HG03571 (cell line): ENCODE data around the gene ENPP6.
A peak's percentile ranks its signal among the peaks of the same experiment; 100 is the strongest.

Experiments
- ATAC-seq: cut with Tn5 transposase; IDR thresholded peaks from one replicate; pipeline ENCODE4 v1.9.1; 2021; ENCODE audit not compliant: unreplicated experiment

The ENPP6 gene

DNA sequence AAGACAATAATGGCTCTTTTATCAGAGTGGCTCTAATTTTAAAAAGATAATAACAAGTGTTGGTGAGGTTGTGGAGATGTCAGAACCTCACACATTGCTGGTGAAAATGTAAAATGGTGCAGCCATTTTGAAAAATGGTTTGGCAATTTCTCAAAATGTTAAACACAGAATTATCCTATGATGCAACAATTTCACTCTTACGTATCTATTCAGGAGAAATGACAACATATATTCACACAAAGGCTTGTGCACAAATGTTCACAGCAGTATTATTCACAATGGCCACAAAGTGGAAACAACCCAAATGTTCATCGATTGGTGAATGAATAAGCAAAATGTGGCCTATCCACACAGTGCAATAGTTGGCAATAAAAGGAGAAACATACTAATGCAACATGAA lies 24.7 kb downstream of the ENPP6 start:
- no peak for ATAC-seq

GRCh38 chr4:184191267-184191666 lies 26.4 kb downstream of the ENPP6 start:
- ATAC-seq = no peak

DNA sequence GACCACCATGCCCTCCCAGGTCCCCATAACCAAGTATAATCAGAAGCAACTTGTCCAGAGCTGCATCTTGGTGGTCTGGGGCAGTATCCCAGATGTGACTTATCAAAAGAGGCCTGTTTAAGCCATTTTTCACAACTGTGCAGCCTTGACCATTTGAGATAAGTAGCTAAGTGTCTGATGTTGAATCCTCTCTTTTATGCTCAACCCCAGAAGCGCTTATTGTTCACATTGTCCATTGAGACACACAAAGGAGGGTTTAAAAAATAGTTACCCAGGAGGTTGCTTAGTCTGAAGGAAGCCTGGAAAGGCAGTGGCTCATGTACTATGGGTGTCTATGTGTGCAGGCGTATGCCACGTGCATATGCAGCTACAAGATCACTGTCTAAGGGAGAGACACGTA lies 27.0 kb downstream of the ENPP6 start:
- no peak for ATAC-seq

GRCh38 chr4:184189966-184190365 lies 27.7 kb downstream of the ENPP6 start:
- no peak for ATAC-seq

- no peak for ATAC-seq
Measured at GRCh38 chr4:184188443-184189400, 29.0 kb downstream of the ENPP6 start.

DNA sequence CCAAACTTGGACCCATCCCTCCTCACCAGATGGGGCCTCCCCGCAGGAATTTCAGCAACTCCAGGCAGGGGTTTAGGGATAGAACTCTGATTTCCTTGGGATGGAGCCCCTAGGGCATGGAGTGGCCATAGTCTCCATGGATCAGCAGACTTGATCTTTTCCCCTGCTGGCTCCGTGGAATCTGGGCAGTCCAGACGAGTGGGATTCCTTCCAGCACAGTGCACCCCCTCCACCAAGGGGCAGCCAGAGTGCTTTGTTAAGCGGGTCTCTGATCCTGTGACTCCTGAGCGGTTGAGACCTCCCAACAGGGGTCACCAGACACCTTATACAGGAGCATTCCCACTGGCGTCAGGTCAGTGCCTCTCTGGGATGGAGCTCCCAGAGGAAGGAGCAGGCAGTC lies 40.4 kb downstream of the ENPP6 start:
- ATAC-seq = no peak

GRCh38 chr4:184174571-184175488 lies 42.8 kb downstream of the ENPP6 start:
- ATAC-seq = no peak

- no peak for ATAC-seq
Measured at GRCh38 chr4:184171011-184171410, 46.7 kb downstream of the ENPP6 start.

GRCh38 chr4:184169225-184169867 lies 48.3 kb downstream of the ENPP6 start:
- no peak for ATAC-seq

DNA sequence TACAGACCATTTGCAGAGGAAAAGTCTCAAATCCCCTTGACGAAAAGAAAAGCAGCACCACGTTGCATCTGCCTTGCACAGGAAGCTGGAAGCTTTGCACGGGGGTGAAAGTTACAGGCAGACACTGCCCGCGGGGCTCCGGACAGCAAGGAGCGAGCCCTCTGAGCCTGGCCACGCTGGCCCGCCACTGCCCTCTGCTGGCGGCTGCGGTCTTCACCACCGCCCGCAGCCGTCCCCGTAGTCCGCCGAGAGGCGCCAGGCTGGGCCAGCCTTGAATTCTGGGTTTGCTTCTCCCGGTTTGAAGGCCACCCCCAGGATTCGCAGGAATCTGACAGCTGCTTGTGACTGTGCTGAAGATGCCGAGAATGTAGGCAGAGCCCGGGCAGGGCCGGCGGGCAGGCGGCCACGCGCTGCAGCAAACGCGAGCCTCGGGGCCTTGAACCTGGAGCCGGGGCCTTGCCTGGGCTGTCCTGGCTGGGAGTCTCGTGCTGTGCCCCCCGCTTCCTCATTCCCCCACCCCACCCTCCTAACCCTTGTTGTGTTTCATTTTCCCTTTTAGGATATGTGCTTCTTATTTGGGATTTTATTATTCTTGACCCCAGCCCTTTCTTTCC lies 49.2 kb downstream of the ENPP6 start:
- peak; percentile 84 for ATAC-seq

DNA sequence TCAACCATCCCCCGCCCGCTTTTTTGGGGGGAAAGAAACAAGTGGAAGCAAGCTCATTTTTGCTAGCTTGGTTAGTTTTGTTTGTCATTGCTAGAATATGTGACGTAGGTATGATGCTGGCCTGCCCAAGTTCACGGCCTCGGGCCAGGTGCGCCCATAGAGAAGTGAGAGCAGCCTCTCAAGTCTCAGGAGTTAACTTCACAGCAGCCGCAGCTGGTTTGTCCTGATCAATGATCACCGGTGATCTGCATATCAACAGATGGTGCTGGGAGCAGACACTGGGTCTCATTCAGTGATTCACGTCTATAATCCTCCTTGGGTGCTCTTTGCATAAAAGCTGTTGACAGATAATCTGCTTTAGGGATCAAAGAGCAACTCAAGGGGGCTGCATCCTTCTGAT lies 50.1 kb downstream of the ENPP6 start:
- peak; percentile 40 for ATAC-seq

- ATAC-seq = no peak
Measured at GRCh38 chr4:184166736-184167135, 50.9 kb downstream of the ENPP6 start.

- ATAC-seq = no peak
Measured at GRCh38 chr4:184165291-184165690, 52.4 kb downstream of the ENPP6 start.

- ATAC-seq = no peak
Measured at GRCh38 chr4:184163813-184164212, 53.9 kb downstream of the ENPP6 start.

DNA sequence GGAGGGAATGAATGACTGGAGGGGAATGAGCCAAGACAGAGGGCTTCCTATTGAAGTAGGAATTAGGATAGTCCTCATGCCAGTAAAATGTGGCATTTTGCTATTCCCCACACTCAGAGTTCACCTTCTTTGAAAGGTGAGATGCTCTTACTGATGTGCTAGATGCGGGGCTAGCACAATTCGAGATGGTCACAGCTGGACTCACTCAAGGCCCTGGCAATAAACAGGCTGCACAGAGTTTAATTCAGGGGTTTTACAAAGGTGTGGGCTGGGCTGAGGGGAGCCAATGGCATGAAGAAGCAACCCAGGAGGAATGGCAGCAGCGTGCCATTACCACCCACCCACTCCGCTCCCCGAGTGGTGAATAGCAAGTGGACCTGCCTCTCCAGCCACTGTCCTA lies 55.1 kb downstream of the ENPP6 start:
- no peak for ATAC-seq

- no peak for ATAC-seq
Measured at GRCh38 chr4:184157322-184157721, 60.4 kb downstream of the ENPP6 start.

GRCh38 chr4:184156163-184156920 lies 61.3 kb downstream of the ENPP6 start:
- no peak for ATAC-seq

DNA sequence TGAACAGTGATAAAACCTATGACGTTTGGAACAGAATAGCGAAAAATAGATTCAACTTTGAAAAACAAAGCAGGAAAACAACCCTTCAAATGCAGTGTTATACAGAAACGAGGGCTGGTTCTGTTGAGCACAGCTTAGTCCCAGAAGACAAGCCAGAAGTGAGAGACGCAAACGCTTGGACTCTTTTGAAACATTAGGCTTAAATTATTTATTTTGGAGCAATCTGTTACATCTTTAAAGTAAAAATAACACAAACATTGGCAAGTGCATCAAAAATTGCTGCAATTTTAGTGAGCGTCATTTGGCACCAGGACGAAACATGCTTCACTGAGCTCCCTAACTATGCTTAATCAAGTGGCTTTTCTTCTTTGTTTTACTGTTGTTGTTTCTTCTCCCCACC lies 63.5 kb downstream of the ENPP6 start:
- ATAC-seq = no peak

- no peak for ATAC-seq
Measured at GRCh38 chr4:184153781-184154180, 63.9 kb downstream of the ENPP6 start.

GRCh38 chr4:184151988-184152485 lies 65.6 kb downstream of the ENPP6 start:
- ATAC-seq = no peak
